ENCODE measurements around the gene TRAF4. TPM values are rescaled to one million over a fixed set of nuclear protein-coding genes. Genes with fewer than 3 reads are reported as not detected.

The TRAF4 gene
- total RNA-seq, 1 donor from 2014 or later: 86.4 TPM

- no peak for TF ChIP-seq CTCF (conservative IDR thresholded peaks at IDR 0.05; ENCODE audit: low read depth, low read length)
- H3K4me3 ChIP-seq (ENCODE audit: low read depth, low read length): peak overlapping the region; percentile 56
- no peak for DNase-seq (ENCODE audit: low read depth)
Observed at GRCh38 chr17:28710861-28711722, 32.7 kb upstream of the TRAF4 start.

GRCh38 chr17:28711723-28712031 is 32.1 kb upstream of the TRAF4 start, which contains the start of gene PROCA1:
Gene PROCA1 (minus strand): TSS chr17:28711888. CDS start chr17:28711660, 228 bp downstream.
- no peak for DNase-seq (ENCODE audit: low read depth)
- peak within 1 kb of the TSS; percentile 56 for H3K4me3 ChIP-seq (ENCODE audit: low read depth, low read length)
- TF ChIP-seq CTCF (conservative IDR thresholded peaks at IDR 0.05; ENCODE audit: low read depth, low read length): no peak

GRCh38 chr17:28712032-28712704 is 31.6 kb upstream of the TRAF4 start:
- DNase-seq (ENCODE audit: low read depth): no peak
- TF ChIP-seq CTCF (conservative IDR thresholded peaks at IDR 0.05; ENCODE audit: low read depth, low read length): no peak
- H3K4me3 ChIP-seq (ENCODE audit: low read depth, low read length): no peak overlapping the region

GRCh38 chr17:28712705-28713415 is 31.0 kb upstream of the TRAF4 start:
- no peak for TF ChIP-seq CTCF (conservative IDR thresholded peaks at IDR 0.05; ENCODE audit: low read depth, low read length)
- H3K4me3 ChIP-seq (ENCODE audit: low read depth, low read length): no peak overlapping the region
- no peak for DNase-seq (ENCODE audit: low read depth)

GRCh38 chr17:28714281-28714680 is 29.5 kb upstream of the TRAF4 start:
- DNase-seq (ENCODE audit: low read depth): no peak
- no peak overlapping the region for H3K4me3 ChIP-seq (ENCODE audit: low read depth, low read length)
- peak; percentile 30 for TF ChIP-seq CTCF (conservative IDR thresholded peaks at IDR 0.05; ENCODE audit: low read depth, low read length)

GRCh38 chr17:28715217-28715616 is 28.6 kb upstream of the TRAF4 start:
- no peak for DNase-seq (ENCODE audit: low read depth)
- no peak overlapping the region for H3K4me3 ChIP-seq (ENCODE audit: low read depth, low read length)
- no peak for TF ChIP-seq CTCF (conservative IDR thresholded peaks at IDR 0.05; ENCODE audit: low read depth, low read length)

All from epithelial cell of proximal tubule (primary cell).